ENCODE results near the gene SP8. TPM values are rescaled to one million over a fixed set of nuclear protein-coding genes. Genes with fewer than 3 reads are reported as not detected.

SP8 gene
- total RNA-seq, 1 donor from 2014 or later, result 0.70 TPM

DNA sequence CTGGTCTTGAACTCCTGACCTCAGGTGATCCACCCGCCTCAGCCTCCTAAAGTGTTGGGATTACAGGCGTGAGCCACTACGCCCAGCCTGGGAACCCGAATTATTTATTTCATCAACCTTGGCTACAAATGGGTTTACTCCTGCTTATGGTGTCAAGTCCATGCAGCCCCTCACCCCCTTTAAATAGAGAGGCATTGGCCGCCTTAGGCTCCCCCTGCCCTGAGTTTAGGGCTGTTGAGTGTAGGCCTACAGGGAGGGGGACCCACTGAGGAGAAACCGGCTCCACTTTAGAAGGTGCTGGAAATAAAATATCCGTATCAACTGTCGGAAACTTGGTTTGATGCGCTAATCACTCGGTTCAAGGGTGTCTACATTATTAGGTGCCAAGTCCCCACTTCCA lies 8.7 kb upstream of the SP8 start:
- no peak for FAIRE-seq

GRCh38 chr7:20794676-20795075 lies 8.0 kb upstream of the SP8 start:
- peak overlapping the region; percentile 34 for H3K27ac Mint-ChIP-seq (ENCODE audit: unreplicated experiment)
- DNase-seq (ENCODE audit: low read depth), result no peak
- Histone ChIP-seq H3K4me1 (ENCODE audit: insufficient read depth, low read length) (peaks cover 7% of the 10 kb centered on the region), H2AFZ (ENCODE audit: low read depth, low read length) (no peak overlapping the region), H3K9ac (ENCODE audit: low read length) (no peak overlapping the region), H3K27ac (ENCODE audit: low read depth, low read length) (no peak overlapping the region), H3K79me2 (ENCODE audit: insufficient read depth, low read length) (no peaks in the 10 kb centered on the region), H3K36me3 (ENCODE audit: insufficient read depth, low read length) (no peaks in the 10 kb centered on the region), H4K20me1 (ENCODE audit: insufficient read depth, low read length) (peaks cover 3% of the 10 kb centered on the region), H3K27me3 (ENCODE audit: insufficient read depth, low read length) (peaks cover 86% of the 10 kb centered on the region), H3K4me3 (ENCODE audit: insufficient read depth, low read depth, low read length) (no peak overlapping the region), H3K4me2 (ENCODE audit: low read length) (no peak overlapping the region), H3K9me3 (ENCODE audit: insufficient read depth, low read depth, low read length) (peaks cover 7% of the 10 kb centered on the region)
- H3K27me3 Mint-ChIP-seq (ENCODE audit: low read depth, unreplicated experiment), result peaks cover 85% of the 10 kb centered on the region
- H3K4me3 Mint-ChIP-seq (ENCODE audit: unreplicated experiment), result peak overlapping the region; percentile 27
- peaks cover 2% of the 10 kb centered on the region for H3K36me3 Mint-ChIP-seq (ENCODE audit: low read depth, unreplicated experiment)
- FAIRE-seq, result no peak
- TF ChIP-seq EZH2 (IDR thresholded peaks at IDR 0.05; ENCODE audit: insufficient read depth, low read length), result no peak
- H3K4me1 Mint-ChIP-seq (ENCODE audit: low read depth, unreplicated experiment), result peaks cover 1% of the 10 kb centered on the region
- H3K9me3 Mint-ChIP-seq (ENCODE audit: unreplicated experiment), result no peaks in the 10 kb centered on the region

More for the DNA sequence above, 8.7 kb upstream of the SP8 start:
- Histone ChIP-seq H4K20me1 (ENCODE audit: insufficient read depth, low read length) (peaks cover 3% of the 10 kb centered on the region), H3K9ac (ENCODE audit: low read length) (no peak overlapping the region), H3K4me2 (ENCODE audit: low read length) (no peak overlapping the region), H2AFZ (ENCODE audit: low read depth, low read length) (no peak overlapping the region), H3K36me3 (ENCODE audit: insufficient read depth, low read length) (no peaks in the 10 kb centered on the region), H3K4me3 (ENCODE audit: insufficient read depth, low read depth, low read length) (no peak overlapping the region), H3K27ac (ENCODE audit: low read depth, low read length) (no peak overlapping the region), H3K79me2 (ENCODE audit: insufficient read depth, low read length) (no peaks in the 10 kb centered on the region), H3K27me3 (ENCODE audit: insufficient read depth, low read length) (peaks cover 81% of the 10 kb centered on the region), H3K9me3 (ENCODE audit: insufficient read depth, low read depth, low read length) (peaks cover 7% of the 10 kb centered on the region), H3K4me1 (ENCODE audit: insufficient read depth, low read length) (peaks cover 7% of the 10 kb centered on the region)
- DNase-seq (ENCODE audit: low read depth), result no peak
- Mint-ChIP-seq H3K27me3 (ENCODE audit: low read depth, unreplicated experiment) (peaks cover 84% of the 10 kb centered on the region), H3K27ac (ENCODE audit: unreplicated experiment) (no peak overlapping the region), H3K36me3 (ENCODE audit: low read depth, unreplicated experiment) (peaks cover 2% of the 10 kb centered on the region), H3K4me1 (ENCODE audit: low read depth, unreplicated experiment) (peaks cover 1% of the 10 kb centered on the region), H3K9me3 (ENCODE audit: unreplicated experiment) (no peaks in the 10 kb centered on the region), H3K4me3 (ENCODE audit: unreplicated experiment) (no peak overlapping the region)
- TF ChIP-seq EZH2 (IDR thresholded peaks at IDR 0.05; ENCODE audit: insufficient read depth, low read length), result no peak
- TF ChIP-seq, protein P1, sequence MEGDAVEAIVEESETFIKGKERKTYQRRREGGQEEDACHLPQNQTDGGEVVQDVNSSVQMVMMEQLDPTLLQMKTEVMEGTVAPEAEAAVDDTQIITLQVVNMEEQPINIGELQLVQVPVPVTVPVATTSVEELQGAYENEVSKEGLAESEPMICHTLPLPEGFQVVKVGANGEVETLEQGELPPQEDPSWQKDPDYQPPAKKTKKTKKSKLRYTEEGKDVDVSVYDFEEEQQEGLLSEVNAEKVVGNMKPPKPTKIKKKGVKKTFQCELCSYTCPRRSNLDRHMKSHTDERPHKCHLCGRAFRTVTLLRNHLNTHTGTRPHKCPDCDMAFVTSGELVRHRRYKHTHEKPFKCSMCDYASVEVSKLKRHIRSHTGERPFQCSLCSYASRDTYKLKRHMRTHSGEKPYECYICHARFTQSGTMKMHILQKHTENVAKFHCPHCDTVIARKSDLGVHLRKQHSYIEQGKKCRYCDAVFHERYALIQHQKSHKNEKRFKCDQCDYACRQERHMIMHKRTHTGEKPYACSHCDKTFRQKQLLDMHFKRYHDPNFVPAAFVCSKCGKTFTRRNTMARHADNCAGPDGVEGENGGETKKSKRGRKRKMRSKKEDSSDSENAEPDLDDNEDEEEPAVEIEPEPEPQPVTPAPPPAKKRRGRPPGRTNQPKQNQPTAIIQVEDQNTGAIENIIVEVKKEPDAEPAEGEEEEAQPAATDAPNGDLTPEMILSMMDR (IDR thresholded peaks at IDR 0.05; ENCODE audit: insufficient read depth, low read depth, low read length), result no peak

DNA sequence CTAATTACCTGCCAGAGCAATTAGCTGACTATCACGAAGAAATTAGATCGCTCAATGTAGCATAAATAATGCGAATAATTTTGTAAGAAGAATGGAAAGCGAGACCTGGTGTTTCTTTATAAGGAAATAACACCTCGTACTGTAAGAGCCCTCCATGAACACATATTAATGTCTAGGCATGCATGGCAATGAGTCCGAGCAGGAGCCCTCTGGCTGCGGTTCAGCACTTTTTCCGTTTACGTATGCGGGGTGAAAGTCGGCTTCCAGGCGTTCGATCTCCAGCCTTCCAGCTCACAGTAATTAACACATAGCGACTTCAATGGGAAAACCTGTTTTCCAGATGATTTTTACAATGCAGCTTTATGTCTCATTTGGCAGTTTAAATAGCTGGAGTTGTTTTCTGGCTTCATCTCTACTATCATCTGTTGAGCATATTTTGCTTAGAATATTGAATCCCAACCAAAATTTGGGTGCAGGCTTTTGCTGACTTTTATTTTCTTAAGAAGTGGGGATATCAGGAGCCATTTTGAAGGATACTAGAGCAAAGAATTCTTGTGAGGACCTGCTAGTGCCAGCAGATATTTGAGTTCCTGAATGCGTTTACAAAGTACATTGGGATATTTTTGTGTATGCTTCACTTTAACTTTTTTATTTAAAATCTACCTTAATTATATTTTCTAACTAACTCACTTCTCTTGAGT lies 7.2 kb upstream of the SP8 start:
- Mint-ChIP-seq H3K27ac (ENCODE audit: unreplicated experiment) (no peak overlapping the region), H3K9me3 (ENCODE audit: unreplicated experiment) (no peaks in the 10 kb centered on the region), H3K4me3 (ENCODE audit: unreplicated experiment) (no peak overlapping the region), H3K36me3 (ENCODE audit: low read depth, unreplicated experiment) (peaks cover 2% of the 10 kb centered on the region), H3K4me1 (ENCODE audit: low read depth, unreplicated experiment) (peaks cover 1% of the 10 kb centered on the region), H3K27me3 (ENCODE audit: low read depth, unreplicated experiment) (peaks cover 84% of the 10 kb centered on the region)
- Histone ChIP-seq H2AFZ (ENCODE audit: low read depth, low read length) (no peak overlapping the region), H3K27ac (ENCODE audit: low read depth, low read length) (no peak overlapping the region), H3K79me2 (ENCODE audit: insufficient read depth, low read length) (no peaks in the 10 kb centered on the region), H3K27me3 (ENCODE audit: insufficient read depth, low read length) (peaks cover 86% of the 10 kb centered on the region), H3K36me3 (ENCODE audit: insufficient read depth, low read length) (no peaks in the 10 kb centered on the region), H3K4me1 (ENCODE audit: insufficient read depth, low read length) (peaks cover 7% of the 10 kb centered on the region), H3K4me3 (ENCODE audit: insufficient read depth, low read depth, low read length) (no peak overlapping the region), H3K9me3 (ENCODE audit: insufficient read depth, low read depth, low read length) (peaks cover 7% of the 10 kb centered on the region), H3K4me2 (ENCODE audit: low read length) (peak overlapping the region; percentile 41), H4K20me1 (ENCODE audit: insufficient read depth, low read length) (peaks cover 3% of the 10 kb centered on the region), H3K9ac (ENCODE audit: low read length) (no peak overlapping the region)
- FAIRE-seq, result no peak
- no peak for DNase-seq (ENCODE audit: low read depth)
- TF ChIP-seq EZH2 (IDR thresholded peaks at IDR 0.05; ENCODE audit: insufficient read depth, low read length), result no peak
- TF ChIP-seq, protein P1 (IDR thresholded peaks at IDR 0.05; ENCODE audit: insufficient read depth, low read depth, low read length), result no peak

Data from astrocyte (in vitro differentiated cells and primary cell).